KMS-11 (cell line): ENCODE results near the gene LARP1.

Source experiments
- H2AFZ ChIP-seq: fragments of 200-600 bp; sonication (generic); 2 replicates; pipeline ENCODE4 v1.6.1; 2016; ENCODE audit warnings: antibody characterized with exemption, mixed run types, low read depth
- H3K27ac ChIP-seq: fragments of 200-600 bp; sonication (generic); 2 replicates; pipeline ENCODE4 v1.6.1; 2016; ENCODE audit warnings: mild to moderate bottlenecking, mixed run types
- H3K27me3 ChIP-seq: fragments of 200-600 bp; sonication (generic); 2 replicates; pipeline ENCODE4 v1.6.1; 2017; ENCODE audit warnings: mild to moderate bottlenecking, low read depth, mixed run types, moderate library complexity; ENCODE audit not compliant: insufficient read depth
- H3K36me3 ChIP-seq: fragments of 200-600 bp; sonication (generic); 2 replicates; pipeline ENCODE4 v1.6.1; 2017; ENCODE audit warnings: mild to moderate bottlenecking, mixed run types; ENCODE audit not compliant: insufficient read depth
- H3K4me1 ChIP-seq: fragments of 200-600 bp; sonication (generic); 2 replicates; pipeline ENCODE4 v1.6.1; 2016; ENCODE audit warnings: mild to moderate bottlenecking, low read depth, mixed run types; ENCODE audit not compliant: poor library complexity, severe bottlenecking
- H3K4me2 ChIP-seq: fragments of 200-600 bp; sonication (generic); 2 replicates; pipeline ENCODE4 v1.7.0; 2016; ENCODE audit warnings: mild to moderate bottlenecking, mixed run types
- H3K4me3 ChIP-seq: fragments of 200-600 bp; sonication (generic); IDR thresholded peaks from 2 replicates; pipeline ENCODE4 v1.6.1; 2017; ENCODE audit warnings: low read depth, low read length, mixed read lengths; ENCODE audit not compliant: insufficient read depth
- H3K79me2 ChIP-seq: fragments of 200-600 bp; sonication (generic); 2 replicates; pipeline ENCODE4 v1.6.1; 2016; ENCODE audit warnings: low read depth, mixed run types; ENCODE audit not compliant: insufficient read depth
- H3K9ac ChIP-seq: fragments of 200-600 bp; sonication (generic); 2 replicates; pipeline ENCODE4 v1.6.1; 2016; ENCODE audit warnings: mild to moderate bottlenecking, mixed run types
- H4K20me1 ChIP-seq: fragments of 200-600 bp; sonication (generic); 2 replicates; pipeline ENCODE4 v1.6.1; 2016; ENCODE audit warnings: mild to moderate bottlenecking, mixed run types; ENCODE audit not compliant: insufficient read depth
- CTCF ChIP-seq: fragments of 200-600 bp; sonication (generic); conservative IDR thresholded peaks from 2 replicates; pipeline ENCODE4 v1.6.1; 2017; ENCODE audit warnings: low read depth, mild to moderate bottlenecking, antibody characterized with exemption, low read length, moderate library complexity, mixed read lengths

LARP1 gene

GRCh38 chr5:154842689-154843530 lies 87.7 kb downstream of the LARP1 start:
- Histone ChIP-seq H3K4me3 (no peak overlapping the region), H3K9ac (no peak overlapping the region), H3K4me2 (no peak overlapping the region), H2AFZ (no peak overlapping the region), H3K4me1 (peaks cover 4% of the 10 kb centered on the region), H3K27me3 (no peaks in the 10 kb centered on the region), H3K27ac (no peak overlapping the region), H3K36me3 (no peaks in the 10 kb centered on the region), H4K20me1 (no peaks in the 10 kb centered on the region), H3K79me2 (no peaks in the 10 kb centered on the region)
- TF ChIP-seq CTCF: no peak

DNA sequence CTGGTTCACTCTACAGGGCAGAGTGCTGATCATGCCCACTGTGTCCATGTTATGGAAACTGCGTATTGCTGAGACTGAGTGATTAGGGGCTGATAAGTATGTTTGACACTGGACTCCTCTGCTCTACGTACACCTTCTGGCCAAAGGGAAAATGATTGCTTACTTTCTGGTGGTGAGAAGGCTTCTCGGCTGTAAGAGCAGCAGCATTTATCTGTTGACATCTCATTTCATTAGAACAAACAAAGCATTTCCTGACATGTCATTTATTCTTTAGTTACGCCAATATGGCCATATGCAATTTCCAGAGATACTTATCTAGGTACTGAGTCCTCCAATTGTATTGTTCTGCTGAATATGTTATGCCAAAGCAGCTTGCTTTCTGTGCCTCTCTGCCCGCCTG lies 89.6 kb downstream of the LARP1 start:
- Histone ChIP-seq H3K79me2 (no peaks in the 10 kb centered on the region), H2AFZ (no peak overlapping the region), H3K36me3 (no peaks in the 10 kb centered on the region), H3K4me2 (no peak overlapping the region), H3K9ac (no peak overlapping the region), H3K4me3 (no peak overlapping the region), H3K4me1 (peaks cover 4% of the 10 kb centered on the region), H3K27me3 (no peaks in the 10 kb centered on the region), H4K20me1 (no peaks in the 10 kb centered on the region), H3K27ac (no peak overlapping the region)
- TF ChIP-seq CTCF: no peak

- no peak for TF ChIP-seq CTCF
- Histone ChIP-seq H3K9ac (no peak overlapping the region), H3K4me2 (no peak overlapping the region), H2AFZ (no peak overlapping the region), H3K27ac (no peak overlapping the region), H3K79me2 (no peaks in the 10 kb centered on the region), H3K4me3 (no peak overlapping the region), H3K36me3 (no peaks in the 10 kb centered on the region), H4K20me1 (no peaks in the 10 kb centered on the region), H3K4me1 (no peaks in the 10 kb centered on the region), H3K27me3 (no peaks in the 10 kb centered on the region)
Observed at GRCh38 chr5:154849264-154849785, 94.1 kb downstream of the LARP1 start.

GRCh38 chr5:154849791-154850201 lies 94.6 kb downstream of the LARP1 start:
- no peaks in the 10 kb centered on the region for H3K27me3 ChIP-seq
- no peaks in the 10 kb centered on the region for H3K79me2 ChIP-seq
- no peak overlapping the region for H3K4me3 ChIP-seq
- H3K27ac ChIP-seq: no peak overlapping the region
- H3K4me1 ChIP-seq: no peaks in the 10 kb centered on the region
- no peak for TF ChIP-seq CTCF
- H3K4me2 ChIP-seq: no peak overlapping the region
- no peaks in the 10 kb centered on the region for H3K36me3 ChIP-seq
- no peak overlapping the region for H2AFZ ChIP-seq
- no peak overlapping the region for H3K9ac ChIP-seq
- H4K20me1 ChIP-seq: no peaks in the 10 kb centered on the region
